Spleen (tissue), 11 donors: ENCODE results near the gene RABL6. TPM values are rescaled to one million over a fixed set of nuclear protein-coding genes. Genes with fewer than 3 reads are reported as not detected.
A peak's percentile ranks its signal among the peaks of the same experiment; 100 is the strongest.

Experiments
- DNase-seq: peaks from one replicate; pipeline ENCODE4 v3.0.0-alpha.2; 2020
- H3K27ac ChIP-seq, 8 donors: fragments of 200-600 bp; sonication (generic) in 7 of 8; 1 replicate in 4 of 8; 2 replicates in 4 of 8; pipeline versions ENCODE4 v1.5.0 to v1.8.0; 2016 to 2021; ENCODE audit warnings: inconsistent platforms in 4 of 8, mild to moderate bottlenecking in 4 of 8, moderate library complexity in 1 of 8
- H3K27me3 ChIP-seq, 7 donors: fragments of 200-600 bp; sonication (generic) in 6 of 7; replicated peaks in 1 of 7; 1 replicate in 4 of 7; 2 replicates in 3 of 7; pipeline versions ENCODE4 v1.5.0 to v1.8.0; 2016 to 2021; ENCODE audit warnings: inconsistent platforms in 3 of 7, mild to moderate bottlenecking in 1 of 7
- H3K36me3 ChIP-seq, 6 donors: fragments of 200-600 bp; sonication (generic) in 5 of 6; 1 replicate in 4 of 6; 2 replicates in 2 of 6; pipeline versions ENCODE4 v1.5.0 to v1.8.0; 2016 to 2021; ENCODE audit warnings: inconsistent platforms in 2 of 6
- H3K4me1 ChIP-seq, 6 donors: fragments of 200-600 bp; sonication (generic) in 5 of 6; 1 replicate in 3 of 6; 2 replicates in 3 of 6; pipeline versions ENCODE4 v1.5.0 to v1.8.0; 2016 to 2021; ENCODE audit warnings: inconsistent platforms in 3 of 6
- H3K4me3 ChIP-seq, 8 donors: fragments of 200-600 bp; sonication (generic) in 7 of 8; 1 replicate in 4 of 8; 2 replicates in 4 of 8; pipeline versions ENCODE4 v1.5.0 to v1.8.0; 2016 to 2021; ENCODE audit warnings: inconsistent platforms in 4 of 8, mild to moderate bottlenecking in 4 of 8, moderate library complexity in 2 of 8
- H3K9me3 ChIP-seq, 8 donors: fragments of 200-600 bp; sonication (generic) in 7 of 8; 1 replicate in 4 of 8; 2 replicates in 4 of 8; pipeline versions ENCODE4 v1.5.0 to v1.8.0; 2016 to 2021; ENCODE audit warnings: inconsistent platforms in 4 of 8
- CTCF ChIP-seq, 11 experiments: fragments of 200-600 bp in 7 of 11; fragments of 450-650 bp in 4 of 11; sonication (generic) in 4 of 11; IDR thresholded peaks in 8 of 11; conservative IDR thresholded peaks in 3 of 11; 1 replicate in 7 of 11; 2 replicates in 4 of 11; pipeline versions ENCODE4 v1.4.0 to v1.8.0; 2016 to 2021; ENCODE audit warnings: antibody characterized with exemption in 11 of 11, inconsistent platforms in 4 of 11, mild to moderate bottlenecking in 1 of 11
- POLR2A ChIP-seq, 3 donors: fragments of 450-650 bp; IDR thresholded peaks; one replicate each; pipeline ENCODE4 v1.5.1; 2017; ENCODE audit warnings: antibody characterized with exemption in 3 of 3, mild to moderate bottlenecking in 1 of 3
- POLR2AphosphoS5 ChIP-seq, 3 donors: sonication (generic); formaldehyde crosslinking; IDR thresholded peaks; one replicate each; pipeline ENCODE4 v1.5.1; 2017; ENCODE audit warnings: antibody characterized with exemption in 3 of 3
- WGBS, 5 donors: extraction: QIAGEN DNeasy Blood & Tissue Kit in 3 of 5; methylation state at CpG; one replicate each; pipeline versions ENCODE4 v1.1.5 to v1.1.7; 2013 to 2018; 5-methylcytosine and 5-hydroxymethylcytosine counted together
- intact Hi-C: fragments of 100-400 bp; cut with DNase I; formaldehyde crosslinking; loops from one replicate; pipeline ENCODE4 v1.15.0; 2023; ENCODE audit warnings: low total_unique reads
- polyA plus RNA-seq, 3 donors: library from polyadenylated mRNA; stranded (reverse); fragments of 200-250 nt; gene quantifications; one replicate each; pipeline ENCODE4 v1.2.1, GENCODE V29; 2013
- total RNA-seq, 7 donors: library from RNA; depleted of rRNA in 3 of 7; stranded (reverse); fragments of >200 nt in 3 of 7; fragmentation: NEBNext Ultra II Directional in 4 of 7; extraction: Animal tissue kit (Norgen Biotek cat#: 25700) in 4 of 7; gene quantifications; one replicate each; pipeline versions ENCODE4 v1.1.0 to v1.2.1, GENCODE V29; 2016 to 2021
- donor health status: healthy with polysubstance abuse.
- donor health status: DM: no; HTN: no; CAD: no; lungs with moderate emphysema.
- donor health status: DM: no; HTN: no; CAD: no.
- donor health status: Bipolar disorder and iron deficiency.
- donor health status: healthy.
- donor health status: DM: no; HTN: no; CAD: no.
- donor health status: DM: yes; HTN: yes; CAD: no.

The RABL6 gene
- total and polyA plus RNA-seq, 10 donors = 32.7 to 70.0 (median 55.7) TPM

GRCh38 chr9:136855461-136856078, 47.8 kb downstream of the RABL6 start:
- intact Hi-C loops = no loop called here
- Histone ChIP-seq H3K27ac (peak overlapping the region in 2 of 8 donors; percentile 58 to 77), H3K27me3 (no peaks in the 10 kb centered on the region), H3K4me3 (no peak overlapping the region), H3K4me1 (peaks cover 2 to 74% (median 37%) of the 10 kb centered on the region in 6 donors), H3K9me3 (no peaks in the 10 kb centered on the region), H3K36me3 (peaks cover 0 to 53% (median 8%) of the 10 kb centered on the region in 6 donors)
- WGBS, 5 donors = 78 to 88% (median 84%) methylated on average over 13 to 26 of the region's 26 CpGs
- peak; percentile 78 for DNase-seq
- TF ChIP-seq POLR2A (IDR thresholded peaks at IDR 0.05) (no peak), CTCF (IDR thresholded peaks at IDR 0.05 in 8 of 11, conservative IDR thresholded peaks at IDR 0.05 in 3 of 11) (no peak), POLR2AphosphoS5 (IDR thresholded peaks at IDR 0.05) (peak in 1 of 3 donors; percentile 22)

DNA sequence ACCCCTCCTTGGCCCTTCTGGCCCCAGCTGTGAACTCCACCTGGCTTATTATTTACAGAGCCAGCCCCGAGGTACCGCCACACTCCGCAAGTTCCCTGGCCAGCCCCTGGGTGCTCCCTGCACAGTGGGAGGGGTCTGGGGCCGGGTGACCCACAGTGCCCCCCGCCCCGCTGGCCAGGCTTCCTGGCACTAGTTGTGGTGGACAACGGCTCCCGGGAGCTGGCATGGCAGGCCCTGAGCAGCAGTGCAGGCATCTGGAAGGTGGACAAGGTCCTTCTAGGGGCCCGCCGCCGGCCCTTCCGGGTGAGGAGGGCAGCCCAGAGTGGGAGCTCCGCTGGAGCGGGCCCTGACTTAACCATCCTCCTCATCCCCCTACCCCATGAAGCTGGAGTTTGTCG, 48.3 kb downstream of the RABL6 start:
- H3K4me3 ChIP-seq = no peak overlapping the region
- H3K27me3 ChIP-seq = no peaks in the 10 kb centered on the region
- intact Hi-C loops = no loop called here
- H3K9me3 ChIP-seq = no peaks in the 10 kb centered on the region
- DNase-seq = no peak
- TF ChIP-seq CTCF (IDR thresholded peaks at IDR 0.05 in 8 of 11, conservative IDR thresholded peaks at IDR 0.05 in 3 of 11) (no peak), POLR2A (IDR thresholded peaks at IDR 0.05) (no peak), POLR2AphosphoS5 (IDR thresholded peaks at IDR 0.05) (no peak)
- WGBS, 5 donors = 73 to 84% (median 77%) methylated on average over 4 to 15 of the region's 15 CpGs
- no peak overlapping the region for H3K27ac ChIP-seq
- H3K36me3 ChIP-seq = peaks cover 0 to 53% (median 11%) of the 10 kb centered on the region in 6 donors
- peaks cover 0 to 69% (median 33%) of the 10 kb centered on the region in 6 donors for H3K4me1 ChIP-seq

DNA sequence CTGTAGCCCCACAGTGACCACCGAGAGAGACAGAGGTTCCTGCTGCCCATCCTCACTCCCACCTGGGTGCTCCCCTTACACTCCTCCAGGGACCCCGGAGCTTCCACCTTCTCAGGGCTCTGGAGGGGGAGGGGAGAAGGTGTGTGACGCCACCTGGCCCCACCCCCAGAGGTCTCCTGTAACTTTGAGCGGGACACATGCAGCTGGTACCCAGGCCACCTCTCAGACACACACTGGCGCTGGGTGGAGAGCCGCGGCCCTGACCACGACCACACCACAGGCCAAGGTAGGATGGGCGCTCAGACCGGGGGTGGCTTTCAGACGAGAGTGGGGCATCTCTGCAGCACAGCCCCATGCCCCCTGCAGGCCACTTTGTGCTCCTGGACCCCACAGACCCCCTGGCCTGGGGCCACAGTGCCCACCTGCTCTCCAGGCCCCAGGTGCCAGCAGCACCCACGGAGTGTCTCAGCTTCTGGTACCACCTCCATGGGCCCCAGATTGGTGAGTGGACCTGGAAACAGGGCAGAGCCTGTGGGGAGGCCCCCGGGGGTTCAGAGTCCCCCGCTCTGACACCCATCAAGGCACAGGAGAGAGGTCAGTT, 48.9 kb downstream of the RABL6 start:
- Histone ChIP-seq H3K36me3 (peaks cover 0 to 53% (median 13%) of the 10 kb centered on the region in 6 donors), H3K27ac (no peak overlapping the region), H3K9me3 (no peaks in the 10 kb centered on the region), H3K4me1 (peaks cover 0 to 63% (median 31%) of the 10 kb centered on the region in 6 donors), H3K27me3 (no peaks in the 10 kb centered on the region), H3K4me3 (no peak overlapping the region)
- 64 to 73% (median 72%) methylated on average over 7 to 14 of the region's 14 CpGs for WGBS, 5 donors
- TF ChIP-seq CTCF (IDR thresholded peaks at IDR 0.05 in 8 of 11, conservative IDR thresholded peaks at IDR 0.05 in 3 of 11) (no peak), POLR2A (IDR thresholded peaks at IDR 0.05) (no peak), POLR2AphosphoS5 (IDR thresholded peaks at IDR 0.05) (no peak)
- DNase-seq = peak; percentile 73
- intact Hi-C loops = no loop called here

DNA sequence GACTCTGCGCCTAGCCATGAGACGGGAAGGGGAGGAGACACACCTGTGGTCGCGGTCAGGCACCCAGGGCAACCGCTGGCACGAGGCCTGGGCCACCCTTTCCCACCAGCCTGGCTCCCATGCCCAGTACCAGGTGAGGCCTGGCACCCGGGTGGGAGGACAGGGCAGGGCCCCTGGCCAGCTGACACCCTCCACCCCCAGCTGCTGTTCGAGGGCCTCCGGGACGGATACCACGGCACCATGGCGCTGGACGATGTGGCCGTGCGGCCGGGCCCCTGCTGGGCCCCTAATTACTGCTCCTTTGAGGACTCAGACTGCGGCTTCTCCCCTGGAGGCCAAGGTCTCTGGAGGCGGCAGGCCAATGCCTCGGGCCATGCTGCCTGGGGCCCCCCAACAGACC, 49.4 kb downstream of the RABL6 start:
- H3K9me3 ChIP-seq = no peaks in the 10 kb centered on the region
- 89 to 98% (median 95%) methylated on average over 8 to 19 of the region's 19 CpGs for WGBS, 5 donors
- peaks cover 0 to 58% (median 28%) of the 10 kb centered on the region in 6 donors for H3K4me1 ChIP-seq
- H3K27ac ChIP-seq = no peak overlapping the region
- peak; percentile 75 for DNase-seq
- no peak overlapping the region for H3K4me3 ChIP-seq
- peaks cover 0 to 53% (median 18%) of the 10 kb centered on the region in 6 donors for H3K36me3 ChIP-seq
- intact Hi-C loops = no loop called here
- TF ChIP-seq POLR2A (IDR thresholded peaks at IDR 0.05) (no peak), POLR2AphosphoS5 (IDR thresholded peaks at IDR 0.05) (peak in 1 of 3 donors; percentile 19)
- H3K27me3 ChIP-seq = no peaks in the 10 kb centered on the region
